Neutrophil (primary cell): ENCODE results near the gene SLC26A4.
"Not testable (repeated sequence)": the region's sequence is repeated elsewhere in the genome, so short reads cannot be mapped to it uniquely, and the experiment has no call there.

Experiments used
- H3K27ac ChIP-seq: fragments of 200-600 bp; sonication (generic); 2 replicates; pipeline ENCODE4 v1.5.1; 2016; ENCODE audit warnings: mild to moderate bottlenecking, moderate library complexity
- H3K27me3 ChIP-seq: fragments of 200-600 bp; sonication (generic); 2 replicates; pipeline ENCODE4 v1.6.0; 2016; ENCODE audit warnings: mild to moderate bottlenecking
- H3K36me3 ChIP-seq: fragments of 200-600 bp; sonication (generic); 2 replicates; pipeline ENCODE4 v1.5.1; 2017
- H3K4me1 ChIP-seq, 2 experiments: fragments of 200-600 bp in 1 of 2; sonication (generic) in 1 of 2; 1 replicate in 1 of 2; 2 replicates in 1 of 2; pipeline versions ENCODE4 v1.5.1 to v1.6.1; 2013 to 2016; ENCODE audit warnings: low read depth in 1 of 2, low read length in 1 of 2, mild to moderate bottlenecking in 1 of 2, moderate library complexity in 1 of 2; ENCODE audit not compliant: control insufficient read depth in 1 of 2, insufficient read depth in 1 of 2
- H3K4me3 ChIP-seq, 2 experiments: fragments of 200-600 bp in 1 of 2; sonication (generic) in 1 of 2; 1 replicate in 1 of 2; 2 replicates in 1 of 2; pipeline ENCODE4 v1.5.1; 2013 to 2016; ENCODE audit warnings: low read depth in 1 of 2, low read length in 1 of 2, mild to moderate bottlenecking in 1 of 2, moderate library complexity in 1 of 2
- H3K9me3 ChIP-seq: fragments of 200-600 bp; sonication (generic); 2 replicates; pipeline ENCODE4 v1.5.1; 2016
- CTCF ChIP-seq: fragments of 200-600 bp; sonication (generic); IDR thresholded peaks from 2 replicates; pipeline ENCODE4 v1.5.1; 2016; ENCODE audit warnings: antibody characterized with exemption

The SLC26A4 gene

GRCh38 chr7:107631588-107632491 is 28.8 kb upstream of the SLC26A4 start:
- no peaks in the 10 kb centered on the region for H3K9me3 ChIP-seq
- H3K27ac ChIP-seq = no peak overlapping the region
- no peak for TF ChIP-seq CTCF
- no peak overlapping the region for H3K4me3 ChIP-seq
- H3K27me3 ChIP-seq = no peaks in the 10 kb centered on the region
- no peaks in the 10 kb centered on the region for H3K36me3 ChIP-seq
- no peaks in the 10 kb centered on the region for H3K4me1 ChIP-seq

DNA sequence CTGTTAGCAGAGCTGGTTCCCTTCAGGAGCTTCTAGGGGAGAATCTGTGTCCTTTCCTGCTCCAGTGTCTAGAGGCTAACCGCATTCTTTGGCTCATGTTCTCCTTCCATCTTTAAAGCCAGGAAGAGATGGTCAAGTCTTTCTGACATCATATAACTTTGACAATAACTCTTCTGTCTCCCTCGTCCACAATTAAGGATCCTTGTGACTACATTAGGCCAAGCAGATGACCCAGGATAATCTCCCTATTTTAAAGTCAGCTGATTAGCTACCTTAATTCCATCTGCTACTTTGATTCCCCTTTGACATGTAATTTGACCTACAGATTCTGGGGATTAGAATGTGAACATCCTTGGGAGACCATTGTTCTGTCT is 28.1 kb upstream of the SLC26A4 start:
- Histone ChIP-seq H3K36me3 (no peaks in the 10 kb centered on the region), H3K27me3 (no peaks in the 10 kb centered on the region), H3K9me3 (no peaks in the 10 kb centered on the region), H3K4me1 (no peaks in the 10 kb centered on the region), H3K4me3 (no peak overlapping the region), H3K27ac (no peak overlapping the region)
- TF ChIP-seq CTCF = no peak

DNA sequence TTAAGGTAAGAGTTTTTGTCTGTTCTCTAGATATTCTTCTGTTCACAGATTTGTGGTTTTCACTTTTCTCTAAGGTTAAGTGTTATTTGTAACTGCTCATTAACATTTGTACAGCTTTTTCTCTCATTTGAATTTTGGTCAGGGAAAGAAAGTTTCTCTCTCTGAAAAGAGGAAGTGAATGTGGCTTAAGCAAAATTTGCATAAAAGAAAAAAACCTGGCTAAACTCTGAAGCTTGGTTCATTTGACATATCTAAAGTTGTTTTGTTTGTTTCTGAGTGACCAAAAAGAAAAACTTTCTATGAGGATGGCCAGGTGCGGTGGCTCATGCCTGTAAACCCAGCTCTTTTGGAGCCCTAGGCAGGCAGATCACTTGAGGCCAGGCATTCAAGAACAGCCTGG is 22.0 kb upstream of the SLC26A4 start:
- H3K27me3 ChIP-seq = no peaks in the 10 kb centered on the region
- H3K9me3 ChIP-seq = no peaks in the 10 kb centered on the region
- no peak overlapping the region for H3K4me3 ChIP-seq
- no peaks in the 10 kb centered on the region for H3K4me1 ChIP-seq
- TF ChIP-seq CTCF = no peak
- H3K27ac ChIP-seq = no peak overlapping the region
- H3K36me3 ChIP-seq = no peaks in the 10 kb centered on the region

DNA sequence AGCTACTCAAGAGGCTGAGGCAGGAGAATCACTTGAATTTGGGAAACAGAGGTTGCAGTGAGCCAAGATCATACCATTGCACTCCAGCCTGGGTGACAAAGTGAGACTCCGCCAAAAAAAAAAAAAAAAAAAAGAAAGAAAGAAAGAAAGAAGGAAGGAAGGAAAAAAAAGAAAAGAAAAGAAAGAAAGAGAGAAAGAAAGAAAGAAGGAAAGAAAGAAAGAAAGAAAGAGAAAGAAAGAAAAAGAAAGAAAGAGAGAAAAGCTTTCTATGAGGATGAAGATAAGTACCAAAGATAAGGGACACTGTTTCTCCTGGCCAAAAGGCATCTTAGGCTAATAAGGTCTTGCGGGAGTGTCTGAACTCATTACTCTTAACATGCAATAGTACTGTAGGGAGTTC is 21.6 kb upstream of the SLC26A4 start:
- H3K27ac ChIP-seq, H3K36me3 ChIP-seq, H3K4me1 ChIP-seq, H3K4me3 ChIP-seq, H3K9me3 ChIP-seq, H3K27me3 ChIP-seq: not testable (repeated sequence)

DNA sequence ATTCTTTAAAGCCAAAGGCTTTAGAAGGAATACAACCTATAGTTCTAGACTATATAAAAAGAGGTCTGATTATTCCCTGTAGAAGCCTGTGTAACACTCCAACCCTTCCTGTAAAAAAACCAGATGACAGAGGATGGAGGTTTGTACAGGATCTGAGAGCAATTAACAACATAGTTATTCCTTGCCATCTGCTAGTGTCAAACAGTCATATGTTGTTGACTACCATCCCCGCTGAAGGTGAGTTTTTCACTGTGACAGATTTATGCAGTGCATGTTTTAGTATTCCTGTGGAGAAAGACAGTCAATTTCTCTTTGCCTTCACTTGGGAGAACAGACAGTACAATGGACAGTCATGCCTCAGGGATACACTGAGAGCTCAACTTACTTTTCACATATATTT is 19.0 kb upstream of the SLC26A4 start:
- Histone ChIP-seq H3K27me3 (no peaks in the 10 kb centered on the region), H3K36me3 (no peaks in the 10 kb centered on the region), H3K4me3 (no peak overlapping the region), H3K27ac (no peak overlapping the region), H3K4me1 (no peaks in the 10 kb centered on the region), H3K9me3 (no peaks in the 10 kb centered on the region)
- TF ChIP-seq CTCF = no peak

DNA sequence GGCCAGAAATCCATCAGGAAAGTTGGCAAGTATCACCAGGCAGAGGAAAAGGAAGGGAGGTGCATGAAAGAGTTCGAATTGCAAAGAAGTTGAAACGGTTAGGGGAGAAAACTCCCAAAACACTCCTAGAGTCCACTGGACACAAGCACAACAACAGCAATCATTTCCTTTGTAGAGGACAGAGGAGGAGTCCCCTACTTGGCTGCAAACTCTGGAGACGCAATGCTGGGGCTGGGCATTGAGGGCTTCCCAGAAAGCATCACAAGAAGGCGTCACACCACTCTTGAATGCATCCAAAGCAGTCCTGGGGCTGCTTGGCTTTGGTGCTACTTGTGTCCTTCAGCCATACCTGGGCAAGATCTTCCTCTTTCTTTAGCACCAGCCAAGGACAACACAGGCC is 18.1 kb upstream of the SLC26A4 start:
- no peaks in the 10 kb centered on the region for H3K27me3 ChIP-seq
- no peaks in the 10 kb centered on the region for H3K9me3 ChIP-seq
- no peaks in the 10 kb centered on the region for H3K36me3 ChIP-seq
- no peaks in the 10 kb centered on the region for H3K4me1 ChIP-seq
- no peak overlapping the region for H3K4me3 ChIP-seq
- no peak for TF ChIP-seq CTCF
- H3K27ac ChIP-seq = no peak overlapping the region
